Neural progenitor cell (in vitro differentiated cells): ENCODE data around the gene ZNRD2. TPM values are rescaled to one million over a fixed set of nuclear protein-coding genes. Genes with fewer than 3 reads are reported as not detected.

ENCODE experiments used
- DNase-seq: peaks from one replicate; pipeline ENCODE4 v3.0.0-alpha.2; 2016; ENCODE audit warnings: low spot score
- H2AFZ ChIP-seq: fragments of 200-600 bp; sonication (generic); replicated peaks from 2 replicates; pipeline ENCODE4 v1.6.1; 2016; ENCODE audit warnings: antibody characterized with exemption
- H3F3A ChIP-seq: fragments of 200-600 bp; sonication (generic); 2 replicates; pipeline ENCODE4 v1.6.1; 2016; ENCODE audit warnings: antibody characterized with exemption, low read depth
- H3K27ac ChIP-seq: fragments of 200-600 bp; sonication (generic); 2 replicates; pipeline ENCODE4 v1.5.1; 2016; ENCODE audit warnings: mild to moderate bottlenecking
- H3K27me3 ChIP-seq: fragments of 200-600 bp; sonication (generic); 2 replicates; pipeline ENCODE4 v1.6.1; 2016; ENCODE audit warnings: mild to moderate bottlenecking, moderate library complexity
- H3K36me3 ChIP-seq: fragments of 200-600 bp; sonication (generic); 2 replicates; pipeline ENCODE4 v1.5.1; 2016
- H3K4me1 ChIP-seq: fragments of 200-600 bp; sonication (generic); 2 replicates; pipeline ENCODE4 v1.6.1; 2016; ENCODE audit warnings: mixed run types
- H3K4me2 ChIP-seq: fragments of 200-600 bp; sonication (generic); 2 replicates; pipeline ENCODE4 v1.6.1; 2016
- H3K4me3 ChIP-seq: fragments of 200-600 bp; sonication (generic); 2 replicates; pipeline ENCODE4 v1.5.1; 2016
- H3K79me2 ChIP-seq: fragments of 200-600 bp; sonication (generic); 2 replicates; pipeline ENCODE4 v1.6.1; 2016; ENCODE audit warnings: low read depth
- H3K9ac ChIP-seq: fragments of 200-600 bp; sonication (generic); 2 replicates; pipeline ENCODE4 v1.6.1; 2016
- H3K9me3 ChIP-seq: fragments of 200-600 bp; sonication (generic); 2 replicates; pipeline ENCODE4 v1.5.1; 2016; ENCODE audit warnings: low read depth
- H4K20me1 ChIP-seq: fragments of 200-600 bp; sonication (generic); 2 replicates; pipeline ENCODE4 v1.6.1; 2016; ENCODE audit warnings: low read depth
- H3K27ac Mint-ChIP-seq: 3 replicates; pipeline ENCODE4 v1.8.0; 2021; ENCODE audit warnings: mixed read lengths
- H3K27me3 Mint-ChIP-seq: 2 replicates; pipeline ENCODE4 v1.8.0; 2022; ENCODE audit warnings: low read depth, mild to moderate bottlenecking, inconsistent platforms, moderate library complexity, mixed read lengths; ENCODE audit not compliant: insufficient read depth
- H3K36me3 Mint-ChIP-seq: 3 replicates; pipeline ENCODE4 v1.8.0; 2021; ENCODE audit warnings: mixed read lengths
- H3K4me1 Mint-ChIP-seq: 3 replicates; pipeline ENCODE4 v1.8.0; 2021; ENCODE audit warnings: mixed read lengths
- H3K4me3 Mint-ChIP-seq: 3 replicates; pipeline ENCODE4 v1.8.0; 2021; ENCODE audit warnings: mild to moderate bottlenecking, moderate library complexity, mixed read lengths
- H3K9me3 Mint-ChIP-seq: 3 replicates; pipeline ENCODE4 v1.8.0; 2020; ENCODE audit warnings: mixed read lengths
- CTCF ChIP-seq: fragments of 200-600 bp; sonication (generic); IDR thresholded peaks from 2 replicates; pipeline ENCODE4 v1.5.1; 2017; ENCODE audit warnings: antibody characterized with exemption, mild to moderate bottlenecking
- EZH2 ChIP-seq: fragments of 200-600 bp; sonication (generic); IDR thresholded peaks from 2 replicates; pipeline ENCODE4 v1.6.1; 2017; ENCODE audit warnings: antibody characterized with exemption, mild to moderate bottlenecking, moderate library complexity
- EZH2phosphoT487 ChIP-seq: fragments of 200-600 bp; sonication (generic); IDR thresholded peaks from 2 replicates; pipeline ENCODE4 v1.6.1; 2017; ENCODE audit warnings: antibody characterized with exemption
- total RNA-seq: library from RNA; depleted of rRNA; stranded (reverse); fragments of >200 nt; gene quantifications from 2 replicates; pipeline ENCODE4 v1.2.3, GENCODE V29; 2015; ENCODE audit warnings: low replicate concordance

The ZNRD2 gene
- total RNA-seq, 1 donor from 2014 or later: 15.5 TPM

GRCh38 chr11:65538232-65538914 lies 31.9 kb upstream of the ZNRD2 start:
- Histone ChIP-seq H2AFZ (no peak overlapping the region), H3K9ac (no peak overlapping the region), H3K27ac (no peak overlapping the region), H4K20me1 (peaks cover 35% of the 10 kb centered on the region), H3K4me1 (peaks cover 19% of the 10 kb centered on the region), H3K36me3 (no peaks in the 10 kb centered on the region), H3F3A (peaks cover 29% of the 10 kb centered on the region), H3K27me3 (peaks cover 61% of the 10 kb centered on the region), H3K4me3 (peak overlapping the region; percentile 48), H3K9me3 (no peaks in the 10 kb centered on the region), H3K79me2 (no peaks in the 10 kb centered on the region), H3K4me2 (peak overlapping the region; percentile 77)
- no peak for DNase-seq
- H3K9me3 Mint-ChIP-seq: no peaks in the 10 kb centered on the region
- no peak for TF ChIP-seq EZH2
- TF ChIP-seq CTCF: no peak
- TF ChIP-seq EZH2phosphoT487: no peak
- H3K36me3 Mint-ChIP-seq: peaks cover 14% of the 10 kb centered on the region
- H3K4me3 Mint-ChIP-seq: peak overlapping the region; percentile 75
- H3K27ac Mint-ChIP-seq: no peak overlapping the region
- H3K27me3 Mint-ChIP-seq: peaks cover 16% of the 10 kb centered on the region
- peaks cover 7% of the 10 kb centered on the region for H3K4me1 Mint-ChIP-seq

- peaks cover 19% of the 10 kb centered on the region for H3K4me1 ChIP-seq
- no peaks in the 10 kb centered on the region for H3K9me3 ChIP-seq
- peak overlapping the region; percentile 22 for H2AFZ ChIP-seq
- no peaks in the 10 kb centered on the region for H3K79me2 ChIP-seq
- peaks cover 18% of the 10 kb centered on the region for H3K27me3 Mint-ChIP-seq
- TF ChIP-seq CTCF: peak; percentile 17
- peak; percentile 86 for TF ChIP-seq EZH2phosphoT487
- no peak for TF ChIP-seq EZH2
- peaks cover 29% of the 10 kb centered on the region for H3F3A ChIP-seq
- peaks cover 7% of the 10 kb centered on the region for H3K4me1 Mint-ChIP-seq
- H3K27ac Mint-ChIP-seq: no peak overlapping the region
- H3K27me3 ChIP-seq: peaks cover 68% of the 10 kb centered on the region
- H3K9me3 Mint-ChIP-seq: no peaks in the 10 kb centered on the region
- H3K4me3 Mint-ChIP-seq: peak overlapping the region; percentile 71
- peak; percentile 85 for DNase-seq
- H3K4me2 ChIP-seq: peak overlapping the region; percentile 77
- H3K9ac ChIP-seq: no peak overlapping the region
- H4K20me1 ChIP-seq: peaks cover 35% of the 10 kb centered on the region
- H3K4me3 ChIP-seq: peak overlapping the region; percentile 48
- H3K36me3 Mint-ChIP-seq: peaks cover 14% of the 10 kb centered on the region
- H3K36me3 ChIP-seq: no peaks in the 10 kb centered on the region
- H3K27ac ChIP-seq: no peak overlapping the region
Observed at GRCh38 chr11:65538915-65539743, 31.1 kb upstream of the ZNRD2 start.

GRCh38 chr11:65539744-65540289 lies 30.5 kb upstream of the ZNRD2 start:
- TF ChIP-seq EZH2phosphoT487 (peak; percentile 94), CTCF (no peak), EZH2 (peak; percentile 99)
- Histone ChIP-seq H3K4me2 (peak overlapping the region; percentile 77), H3F3A (peaks cover 29% of the 10 kb centered on the region), H4K20me1 (peaks cover 35% of the 10 kb centered on the region), H3K36me3 (no peaks in the 10 kb centered on the region), H3K9ac (no peak overlapping the region), H3K79me2 (no peaks in the 10 kb centered on the region), H3K4me1 (peaks cover 19% of the 10 kb centered on the region), H3K4me3 (peak overlapping the region; percentile 48), H3K27ac (no peak overlapping the region), H3K27me3 (peaks cover 75% of the 10 kb centered on the region), H2AFZ (peak overlapping the region; percentile 22), H3K9me3 (no peaks in the 10 kb centered on the region)
- Mint-ChIP-seq H3K27me3 (peaks cover 19% of the 10 kb centered on the region), H3K36me3 (peaks cover 10% of the 10 kb centered on the region), H3K9me3 (no peaks in the 10 kb centered on the region), H3K4me1 (peaks cover 10% of the 10 kb centered on the region), H3K27ac (no peak overlapping the region), H3K4me3 (peak overlapping the region; percentile 73)
- peak; percentile 52 for DNase-seq
